GM18951 (cell line): ENCODE data around the gene TEX11.

Experiments
- POLR2A ChIP-seq: IDR thresholded peaks from 4 replicates; pipeline ENCODE4 v1.6.1; 2011; ENCODE audit warnings: mild to moderate bottlenecking; ENCODE audit not compliant: insufficient read length, insufficient read depth; ENCODE audit errors: extremely low read depth
- in situ Hi-C: fragments of 300-500 bp; cut with MboI; formaldehyde crosslinking; loops from one replicate; pipeline ENCODE4 v1.12.0; 2022; ENCODE audit warnings: low sequenced_read_pairs, mixed read lengths, inconsistent platforms; ENCODE audit not compliant: unreplicated experiment

The TEX11 gene

DNA sequence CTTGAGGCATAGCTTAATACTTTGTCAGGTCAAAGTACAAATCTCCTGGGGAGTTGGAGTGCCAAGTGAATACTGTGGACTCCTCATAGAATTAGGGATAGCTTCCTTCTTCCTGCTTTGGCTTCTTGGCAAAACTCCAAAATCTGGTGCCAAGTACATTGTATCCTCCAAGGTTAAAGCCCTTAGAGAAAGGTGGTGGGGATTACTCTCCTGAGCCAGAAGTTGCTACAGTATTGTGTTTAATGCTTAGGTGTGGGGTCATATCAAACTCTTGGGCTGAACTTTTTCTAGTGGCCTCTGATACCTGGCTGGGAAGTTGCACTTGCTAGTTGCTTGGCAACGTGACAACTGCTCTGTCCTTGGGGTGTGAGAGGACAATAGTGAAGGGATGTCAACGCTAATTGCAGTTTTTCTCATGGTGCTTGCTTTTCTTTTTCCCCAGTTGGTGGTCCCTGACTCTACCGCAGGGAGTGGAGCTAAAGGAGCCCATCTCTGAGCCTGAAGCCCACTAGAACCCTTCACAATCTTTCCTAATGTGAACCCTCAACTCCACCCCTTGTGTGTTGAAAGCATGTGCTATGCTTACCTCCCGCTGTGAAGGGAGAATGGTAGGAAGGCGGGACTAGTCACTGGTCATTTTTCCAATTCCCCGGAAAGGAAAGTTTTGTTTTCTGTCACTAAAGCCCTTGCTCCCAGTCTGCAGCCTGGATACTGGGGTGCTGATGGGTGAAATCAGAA is 428.4 kb downstream of the TEX11 start:
- TF ChIP-seq POLR2A, result no peak
- in situ Hi-C loops, result no loop called here

DNA sequence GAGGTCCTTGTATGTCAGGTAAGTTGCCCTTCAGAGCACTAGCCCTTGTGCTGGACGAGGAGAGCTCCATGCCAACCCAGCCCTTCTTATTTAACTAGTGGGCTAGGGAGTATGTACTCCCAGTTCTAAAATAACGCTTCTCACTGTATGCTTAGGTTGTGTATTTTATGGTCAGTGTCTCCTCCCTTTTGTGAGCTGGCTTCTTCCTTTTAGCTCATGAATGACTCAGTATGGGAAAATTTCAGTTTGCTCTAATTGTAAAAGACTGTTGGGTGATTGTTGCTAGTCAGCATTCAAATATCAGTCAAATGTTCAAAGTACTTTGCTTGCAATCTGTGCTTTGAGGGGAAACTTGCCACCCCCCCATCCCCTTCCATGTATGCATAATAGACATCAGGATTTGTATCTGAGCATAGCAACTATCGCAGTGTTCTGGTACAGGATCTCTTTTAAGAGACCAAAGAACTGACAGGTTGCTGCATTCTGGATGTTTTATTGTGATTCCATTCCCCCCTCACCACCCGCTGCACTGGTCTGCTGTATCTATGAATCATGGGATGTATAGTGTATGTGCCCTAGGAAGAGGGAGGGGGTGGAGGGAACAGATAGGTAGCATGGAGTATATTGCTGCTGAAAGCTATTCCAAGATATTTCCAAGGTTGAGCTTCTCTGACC is 429.1 kb downstream of the TEX11 start:
- TF ChIP-seq POLR2A, result no peak

More for the DNA sequence above, 429.1 kb downstream of the TEX11 start:
- in situ Hi-C loops, result no loop called here
